ENCODE results near the gene NHSL2.

GRCh38 chrX:71927040-71927439 is 16.4 kb downstream of the NHSL2 start:
- TF ChIP-seq POLR2A (IDR thresholded peaks at IDR 0.05) (no peak), CTCF (IDR thresholded peaks at IDR 0.05 in 8 of 11, conservative IDR thresholded peaks at IDR 0.05 in 3 of 11) (no peak), POLR2AphosphoS5 (IDR thresholded peaks at IDR 0.05) (no peak)

Measured in spleen (tissue), 7 donors.